Keratinocyte (primary cell): ENCODE data around the gene KANSL1. TPM values are rescaled to one million over a fixed set of nuclear protein-coding genes. Genes with fewer than 3 reads are reported as not detected.

Experiments
- DNase-seq: peaks from one replicate; pipeline ENCODE4 v3.0.0-alpha.2; 2011; ENCODE audit warnings: low read depth, missing footprints, low spot score
- FAIRE-seq: peaks from 2 replicates; lab custom pipeline; 2011; peaks lifted over from hg19 to GRCh38; lab: Jason Lieb, UNC
- H2AFZ ChIP-seq: 2 replicates; pipeline ENCODE4 v1.6.0; 2012; ENCODE audit warnings: low read length, control low read depth, inconsistent platforms; ENCODE audit not compliant: control insufficient read depth
- H3K27ac ChIP-seq: 2 replicates; pipeline ENCODE4 v1.5.1; 2011; ENCODE audit warnings: low read length; ENCODE audit not compliant: control insufficient read depth, insufficient read depth
- H3K27me3 ChIP-seq: 3 replicates; pipeline ENCODE4 v1.6.0; 2011; ENCODE audit warnings: low read length; ENCODE audit not compliant: control insufficient read depth, insufficient read depth; ENCODE audit errors: extremely low read depth
- H3K36me3 ChIP-seq, 2 experiments: 2 replicates in 1 of 2; 3 replicates in 1 of 2; pipeline ENCODE4 v1.5.1; 2011; ENCODE audit warnings: low read length in 2 of 2, mild to moderate bottlenecking in 1 of 2; ENCODE audit not compliant: control insufficient read depth in 2 of 2, insufficient read depth in 2 of 2; ENCODE audit errors: extremely low read depth in 1 of 2
- H3K4me1 ChIP-seq: 3 replicates; pipeline ENCODE4 v1.5.1; 2011; ENCODE audit warnings: low read length; ENCODE audit not compliant: control insufficient read depth, insufficient read depth; ENCODE audit errors: extremely low read depth
- H3K4me2 ChIP-seq: 3 replicates; pipeline ENCODE4 v1.6.0; 2011; ENCODE audit warnings: low read depth, low read length; ENCODE audit not compliant: control insufficient read depth, insufficient read depth; ENCODE audit errors: extremely low read depth
- H3K4me3 ChIP-seq, 3 experiments: fragments of 200-600 bp in 1 of 3; sonication (generic) in 1 of 3; 2 replicates in 2 of 3; 3 replicates in 1 of 3; pipeline ENCODE4 v1.5.1; 2011 to 2016; ENCODE audit warnings: low read length in 3 of 3, mild to moderate bottlenecking in 3 of 3, control low read depth in 2 of 3, inconsistent platforms in 1 of 3, low read depth in 1 of 3, mixed read lengths in 1 of 3, mixed run types in 1 of 3, moderate library complexity in 1 of 3; ENCODE audit not compliant: control insufficient read depth in 2 of 3, insufficient read depth in 2 of 3; ENCODE audit errors: extremely low read depth in 1 of 3
- H3K79me2 ChIP-seq: 2 replicates; pipeline ENCODE4 v1.6.0; 2012; ENCODE audit warnings: low read length; ENCODE audit not compliant: control insufficient read depth, insufficient read depth
- H3K9ac ChIP-seq: 3 replicates; pipeline ENCODE4 v1.6.0; 2011; ENCODE audit warnings: low read length; ENCODE audit not compliant: control insufficient read depth, insufficient read depth; ENCODE audit errors: extremely low read depth
- H3K9me1 ChIP-seq: 3 replicates; pipeline ENCODE4 v1.6.0; 2011; ENCODE audit warnings: low read length; ENCODE audit not compliant: control insufficient read depth, insufficient read depth; ENCODE audit errors: extremely low read depth
- H3K9me3 ChIP-seq: 2 replicates; pipeline ENCODE4 v1.5.1; 2012; ENCODE audit warnings: low read depth, low read length; ENCODE audit not compliant: control insufficient read depth
- H4K20me1 ChIP-seq: 3 replicates; pipeline ENCODE4 v1.6.0; 2011; ENCODE audit warnings: low read length; ENCODE audit not compliant: control insufficient read depth, insufficient read depth; ENCODE audit errors: extremely low read depth
- CTCF ChIP-seq, 3 experiments: IDR thresholded peaks in 1 of 3; conservative IDR thresholded peaks in 1 of 3; optimal IDR thresholded peaks in 1 of 3; 2 replicates in 2 of 3; 3 replicates in 1 of 3; pipeline versions ENCODE3 to v1.5.1; 2011; ENCODE audit warnings: low read length in 3 of 3, mild to moderate bottlenecking in 3 of 3, moderate library complexity in 2 of 3, control low read depth in 1 of 3, inconsistent platforms in 1 of 3; ENCODE audit not compliant: insufficient read depth in 2 of 3; ENCODE audit errors: extremely low read depth in 1 of 3
- EZH2 ChIP-seq: IDR thresholded peaks from one replicate; pipeline ENCODE4 v1.6.1; 2012; ENCODE audit warnings: inconsistent platforms, mild to moderate bottlenecking, low read length, moderate library complexity
- dilution Hi-C: fragments of 300-500 bp; cut with MboI; formaldehyde crosslinking; loops from one replicate; pipeline ENCODE4 v1.7.0; 2020; ENCODE audit warnings: low sequenced_read_pairs; ENCODE audit not compliant: extremely low pct_ligation_motif_present
- polyA plus RNA-seq, 5 experiments: library from polyadenylated mRNA; depleted of rRNA in 3 of 5; stranded (reverse) in 3 of 5; stranded (forward) in 1 of 5; unstranded in 1 of 5; fragments of >200 nt; gene quantifications; 1 replicate in 1 of 5; 2 replicates in 3 of 5; 3 replicates in 1 of 5; pipeline versions ENCODE4 v1.2.1 to v1.2.3, GENCODE V29; 2011 to 2012; ENCODE audit warnings: missing spikeins in 2 of 5, low read depth in 1 of 5, low replicate concordance in 1 of 5

The KANSL1 gene
- polyA plus RNA-seq, 1 donor (not counting 4 experiments of a cell fraction or from before 2014, with no cell fraction given) = 17.6 TPM

- H3K9ac ChIP-seq = no peak overlapping the region
- H2AFZ ChIP-seq = no peak overlapping the region
- TF ChIP-seq CTCF (optimal IDR thresholded peaks at IDR 0.05 in 1 of 3, IDR thresholded peaks at IDR 0.05 in 1 of 3, conservative IDR thresholded peaks at IDR 0.05 in 1 of 3; ENCODE audit: extremely low read depth in 1 of 3, insufficient read depth in 2 of 3, low read length in 3 of 3) (no peak), EZH2 (no peak)
- dilution Hi-C loops = no loop called here
- DNase-seq (no peak), FAIRE-seq (no peak)
- no peaks in the 10 kb centered on the region for H3K36me3 ChIP-seq
- no peak overlapping the region for H3K4me3 ChIP-seq
- no peaks in the 10 kb centered on the region for H4K20me1 ChIP-seq
- peaks cover 15% of the 10 kb centered on the region for H3K27me3 ChIP-seq
- no peak overlapping the region for H3K4me2 ChIP-seq
- no peaks in the 10 kb centered on the region for H3K4me1 ChIP-seq
- H3K27ac ChIP-seq = no peak overlapping the region
- H3K9me1 ChIP-seq = no peaks in the 10 kb centered on the region
- H3K9me3 ChIP-seq = no peaks in the 10 kb centered on the region
- H3K79me2 ChIP-seq = no peaks in the 10 kb centered on the region
Measured at GRCh38 chr17:45993962-45994627, 199.1 kb downstream of the KANSL1 start.

GRCh38 chr17:45992904-45993303, 200.3 kb downstream of the KANSL1 start:
- no peaks in the 10 kb centered on the region for H3K36me3 ChIP-seq
- no peak overlapping the region for H3K4me2 ChIP-seq
- no peaks in the 10 kb centered on the region for H4K20me1 ChIP-seq
- no peak overlapping the region for H3K9ac ChIP-seq
- no peaks in the 10 kb centered on the region for H3K9me3 ChIP-seq
- DNase-seq (no peak), FAIRE-seq (no peak)
- peaks cover 15% of the 10 kb centered on the region for H3K27me3 ChIP-seq
- TF ChIP-seq EZH2 (no peak), CTCF (optimal IDR thresholded peaks at IDR 0.05 in 1 of 3, IDR thresholded peaks at IDR 0.05 in 1 of 3, conservative IDR thresholded peaks at IDR 0.05 in 1 of 3; ENCODE audit: extremely low read depth in 1 of 3, insufficient read depth in 2 of 3, low read length in 3 of 3) (no peak)
- no peak overlapping the region for H2AFZ ChIP-seq
- H3K4me3 ChIP-seq = no peak overlapping the region
- H3K9me1 ChIP-seq = no peaks in the 10 kb centered on the region
- H3K27ac ChIP-seq = no peak overlapping the region
- dilution Hi-C loops = no loop called here
- H3K4me1 ChIP-seq = no peaks in the 10 kb centered on the region
- H3K79me2 ChIP-seq = no peaks in the 10 kb centered on the region
